ENCODE data around the gene WIPF3.

DNA sequence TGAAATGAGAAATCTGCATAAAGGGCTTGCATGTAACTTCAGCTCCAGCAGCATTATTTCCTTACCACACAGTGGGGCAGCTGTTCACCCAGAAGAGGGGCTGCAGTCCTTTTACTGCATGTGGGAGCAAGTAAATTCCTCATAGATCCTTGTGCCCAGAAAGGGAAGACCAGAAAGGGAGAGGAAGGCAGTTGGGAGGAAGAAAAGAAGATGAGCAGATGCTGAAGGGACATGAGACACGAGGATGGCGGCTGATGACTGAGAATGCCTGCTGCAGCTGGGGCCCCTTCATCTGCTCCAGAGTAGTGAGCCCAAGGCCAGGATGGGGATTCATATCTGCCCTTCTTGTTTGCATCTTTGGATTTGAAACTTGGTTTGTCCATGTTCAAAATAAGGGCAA, 80.5 kb downstream of the WIPF3 start:
- TF ChIP-seq EZH2 (IDR thresholded peaks at IDR 0.05; ENCODE audit: insufficient read depth, poor library complexity, severe bottlenecking) = no peak
- no peak for TF ChIP-seq EZH2phosphoT487 (IDR thresholded peaks at IDR 0.05; ENCODE audit: insufficient read depth, low read depth)

Data from GM23248 (cell line).